Erythroblast (primary cell): ENCODE results near the gene SFXN5.

Experiments used
- GATA1 ChIP-seq: IDR thresholded peaks from 2 replicates; pipeline ENCODE4 v1.6.1; 2011; ENCODE audit warnings: low read depth, mild to moderate bottlenecking, control low read depth, low read length, moderate library complexity
- POLR2A ChIP-seq: IDR thresholded peaks from 2 replicates; pipeline ENCODE4 v1.6.1; 2011; ENCODE audit warnings: mild to moderate bottlenecking, low read length

DNA sequence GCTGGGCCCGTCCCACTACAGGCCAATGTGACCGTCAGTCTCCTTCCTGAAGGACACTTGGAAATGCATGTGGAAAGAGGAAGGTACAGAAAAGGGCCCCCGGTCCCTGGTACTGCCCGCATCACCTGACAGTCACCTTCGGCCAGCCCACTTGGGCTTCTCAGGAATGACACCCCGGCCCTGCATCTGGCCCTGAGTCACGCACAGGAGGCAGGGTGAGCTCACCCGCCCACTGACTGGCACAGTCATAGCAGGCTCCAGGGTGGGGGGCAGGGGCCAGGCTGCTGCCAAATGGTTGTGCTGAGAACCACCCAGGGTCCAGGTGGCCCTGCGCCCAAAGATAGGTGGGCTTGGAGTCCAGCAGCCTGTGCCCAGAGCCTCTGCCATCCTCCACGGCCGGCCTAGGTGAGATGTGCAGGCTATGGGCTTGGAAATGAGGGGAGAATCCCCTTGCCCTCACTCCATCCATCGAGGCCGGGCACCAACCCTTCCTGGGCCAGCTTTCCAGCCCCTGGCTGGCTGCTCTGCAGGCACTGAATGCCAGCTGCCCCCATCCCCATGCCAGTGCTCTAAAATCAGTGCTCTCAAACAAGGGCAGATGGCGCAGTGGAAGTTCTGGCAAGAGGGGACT is 140.1 kb downstream of the SFXN5 start:
- no peak for TF ChIP-seq POLR2A
- TF ChIP-seq GATA1, result no peak
